PC-3 (cell line): ENCODE data around the gene CNGA2. TPM values are rescaled to one million over a fixed set of nuclear protein-coding genes. Genes with fewer than 3 reads are reported as not detected.

Source experiments
- ATAC-seq: fragments of 200-7000 bp; cut with Tn5 transposase; 2 replicates; pipeline ENCODE4 v1.9.1; 2020; ENCODE audit warnings: mild to moderate bottlenecking, moderate library complexity
- Bru-seq: library from RNA; stranded (reverse); fragments of 400-500 nt; gene quantifications from one replicate; lab custom pipeline; 2021; lab: Mats Ljungman, UMichigan
- BruChase-seq, 2 experiments: library from RNA; stranded (reverse); fragments of 400-500 nt; gene quantifications; one replicate each; lab custom pipeline; 2021; lab: Mats Ljungman, UMichigan
- BruUV-seq: library from RNA; stranded (reverse); fragments of 400-500 nt; replicated peaks from 2 replicates; lab custom pipeline; 2021; lab: Mats Ljungman, UMichigan
- CTCF ChIA-PET: fragments of 300-600 bp; sonication (Branson Sonifier 250); formaldehyde crosslinking; loops from one replicate; lab custom pipeline; 2022; ENCODE audit warnings: antibody characterized with exemption; lab: Charles Lee
- POLR2A ChIA-PET: fragments of 300-600 bp; sonication (Branson Sonifier 250); formaldehyde crosslinking; loops from one replicate; lab custom pipeline; 2022; ENCODE audit warnings: antibody characterized with exemption; ENCODE audit not compliant: unreplicated experiment; lab: Charles Lee
- DNase-seq: peaks from one replicate; pipeline ENCODE4 v3.0.0-alpha.2; 2015
- H2AFZ ChIP-seq: fragments of 300-600 bp; sonication (generic); 2 replicates; pipeline ENCODE4 v1.6.0; 2016; ENCODE audit warnings: antibody characterized with exemption, low read length
- H3F3A ChIP-seq: fragments of 300-600 bp; sonication (generic); one replicate; pipeline ENCODE4 v1.6.0; 2017; ENCODE audit warnings: antibody characterized with exemption, low read length, control low read depth, mild to moderate bottlenecking; ENCODE audit not compliant: unreplicated experiment
- H3K27ac ChIP-seq: fragments of 300-600 bp; sonication (generic); 2 replicates; pipeline ENCODE4 v1.5.1; 2016; ENCODE audit warnings: mild to moderate bottlenecking, low read length
- H3K27me3 ChIP-seq: fragments of 300-600 bp; sonication (generic); 2 replicates; pipeline ENCODE4 v1.6.1; 2016; ENCODE audit warnings: low read length, mixed read lengths
- H3K36me3 ChIP-seq: fragments of 300-600 bp; sonication (generic); 2 replicates; pipeline ENCODE4 v1.6.1; 2016; ENCODE audit warnings: low read depth, mixed run types, low read length, mixed read lengths
- H3K4me1 ChIP-seq: fragments of 300-600 bp; sonication (generic); 2 replicates; pipeline ENCODE4 v1.5.1; 2016; ENCODE audit warnings: low read length; ENCODE audit not compliant: insufficient read depth
- H3K4me2 ChIP-seq: fragments of 300-600 bp; sonication (generic); 2 replicates; pipeline ENCODE4 v1.6.0; 2016; ENCODE audit warnings: low read length
- H3K4me3 ChIP-seq: fragments of 300-600 bp; sonication (generic); 2 replicates; pipeline ENCODE4 v1.5.1; 2016; ENCODE audit warnings: mild to moderate bottlenecking, low read length, mixed read lengths
- H3K79me2 ChIP-seq: fragments of 300-600 bp; sonication (generic); 2 replicates; pipeline ENCODE4 v1.6.1; 2017; ENCODE audit warnings: low read length, mixed read lengths
- H3K9ac ChIP-seq: fragments of 300-600 bp; sonication (generic); 2 replicates; pipeline ENCODE4 v1.6.0; 2016; ENCODE audit warnings: mild to moderate bottlenecking, low read length
- H3K9me2 ChIP-seq: fragments of 300-600 bp; sonication (generic); replicated peaks from 2 replicates; pipeline ENCODE4 v1.6.1; 2016; ENCODE audit warnings: mixed run types, low read length, mixed read lengths
- H3K9me3 ChIP-seq: fragments of 300-600 bp; sonication (generic); 2 replicates; pipeline ENCODE4 v1.6.1; 2016; ENCODE audit warnings: low read length, mixed read lengths
- H4K20me1 ChIP-seq: fragments of 300-600 bp; sonication (generic); 2 replicates; pipeline ENCODE4 v1.6.1; 2016; ENCODE audit warnings: low read length, mixed read lengths
- EZH2 ChIP-seq: fragments of 300-600 bp; sonication (generic); IDR thresholded peaks from one replicate; pipeline ENCODE4 v1.6.1; 2017; ENCODE audit warnings: antibody characterized with exemption, mild to moderate bottlenecking, low read length; ENCODE audit not compliant: unreplicated experiment
- EZH2phosphoT487 ChIP-seq: fragments of 300-600 bp; sonication (generic); IDR thresholded peaks from 2 replicates; pipeline ENCODE4 v1.6.1; 2018; ENCODE audit warnings: mild to moderate bottlenecking, antibody characterized with exemption, low read length, borderline replicate concordance
- intact Hi-C: fragments of 100-400 bp; cut with micrococcal nuclease; formaldehyde crosslinking; loops from 2 replicates; pipeline ENCODE4 v1.9.0; 2023
- long read RNA-seq: library from polyadenylated mRNA; unstranded; transcript quantifications from one replicate; pipeline ENCODE4 v2.0.0, GENCODE V29; 2021; ENCODE audit not compliant: unreplicated experiment
- total RNA-seq: library from RNA; depleted of rRNA; stranded (reverse); fragments of >200 nt; gene quantifications from 2 replicates; pipeline ENCODE4 v1.2.3, GENCODE V29; 2014; rRNA removed
- TF ChIP-seq, protein P1 (sequence below): fragments of 300-600 bp; sonication (generic); conservative IDR thresholded peaks from 2 replicates; pipeline ENCODE4 v1.5.1; 2017; ENCODE audit warnings: antibody characterized with exemption, low read depth, mild to moderate bottlenecking, low read length

Gene CNGA2
- total RNA-seq (not detected in 2 replicates), Bru-seq, nascent RNA (not detected), BruChase-seq, experiment 1, labeled RNA remaining after a 6-hour chase (not detected), BruChase-seq, experiment 2, labeled RNA remaining after a 2-hour chase (not detected)
- long read RNA-seq: 0 reads

DNA sequence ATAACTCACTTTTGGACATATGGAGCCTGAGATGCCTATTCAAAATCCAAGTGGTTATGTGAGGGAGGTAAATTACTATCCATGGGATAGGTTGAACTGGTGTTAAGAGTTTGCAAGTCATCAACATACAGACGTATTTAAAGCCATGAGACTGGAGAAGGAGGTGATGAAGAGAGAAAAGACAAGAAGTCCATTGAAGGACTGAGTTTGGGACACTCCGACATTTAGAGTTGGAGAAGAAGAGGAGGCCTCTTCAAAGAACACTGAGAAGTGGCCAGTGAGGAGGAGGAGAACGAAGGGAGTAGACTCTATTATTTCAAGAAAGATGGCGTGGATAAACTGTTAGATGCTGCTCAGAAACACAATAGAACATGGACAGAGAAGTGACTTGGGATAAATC lies at the start of gene CNGA2:
Gene CNGA2, plus strand, starts transcription at position 301 of the 400 bp plus-strand sequence. CDS start 3,738 bp downstream, outside the sequence.
- no peaks in the 10 kb centered on the region for H3K36me3 ChIP-seq
- CTCF ChIA-PET: no interaction called here
- no peaks in the 10 kb centered on the region for H3F3A ChIP-seq
- H3K79me2 ChIP-seq: no peaks in the 10 kb centered on the region
- TF ChIP-seq, protein P1, sequence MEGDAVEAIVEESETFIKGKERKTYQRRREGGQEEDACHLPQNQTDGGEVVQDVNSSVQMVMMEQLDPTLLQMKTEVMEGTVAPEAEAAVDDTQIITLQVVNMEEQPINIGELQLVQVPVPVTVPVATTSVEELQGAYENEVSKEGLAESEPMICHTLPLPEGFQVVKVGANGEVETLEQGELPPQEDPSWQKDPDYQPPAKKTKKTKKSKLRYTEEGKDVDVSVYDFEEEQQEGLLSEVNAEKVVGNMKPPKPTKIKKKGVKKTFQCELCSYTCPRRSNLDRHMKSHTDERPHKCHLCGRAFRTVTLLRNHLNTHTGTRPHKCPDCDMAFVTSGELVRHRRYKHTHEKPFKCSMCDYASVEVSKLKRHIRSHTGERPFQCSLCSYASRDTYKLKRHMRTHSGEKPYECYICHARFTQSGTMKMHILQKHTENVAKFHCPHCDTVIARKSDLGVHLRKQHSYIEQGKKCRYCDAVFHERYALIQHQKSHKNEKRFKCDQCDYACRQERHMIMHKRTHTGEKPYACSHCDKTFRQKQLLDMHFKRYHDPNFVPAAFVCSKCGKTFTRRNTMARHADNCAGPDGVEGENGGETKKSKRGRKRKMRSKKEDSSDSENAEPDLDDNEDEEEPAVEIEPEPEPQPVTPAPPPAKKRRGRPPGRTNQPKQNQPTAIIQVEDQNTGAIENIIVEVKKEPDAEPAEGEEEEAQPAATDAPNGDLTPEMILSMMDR: no peak
- TF ChIP-seq EZH2 (no peak), EZH2phosphoT487 (no peak)
- BruUV-seq: no TSS peak
- no peak within 1 kb of the TSS for H3K4me2 ChIP-seq
- no peaks in the 10 kb centered on the region for H3K9me2 ChIP-seq
- H3K4me1 ChIP-seq: no peaks in the 10 kb centered on the region
- no peaks in the 10 kb centered on the region for H4K20me1 ChIP-seq
- no peak within 1 kb of the TSS for H2AFZ ChIP-seq
- no peak within 1 kb of the TSS for H3K4me3 ChIP-seq
- no peak within 1 kb of the TSS for H3K27ac ChIP-seq
- ATAC-seq (no peak), DNase-seq (no peak)
- POLR2A ChIA-PET: no interaction called here
- no peaks in the 10 kb centered on the region for H3K27me3 ChIP-seq
- H3K9ac ChIP-seq: no peak within 1 kb of the TSS
- intact Hi-C loops: no loop called here
- no peaks in the 10 kb centered on the region for H3K9me3 ChIP-seq

DNA sequence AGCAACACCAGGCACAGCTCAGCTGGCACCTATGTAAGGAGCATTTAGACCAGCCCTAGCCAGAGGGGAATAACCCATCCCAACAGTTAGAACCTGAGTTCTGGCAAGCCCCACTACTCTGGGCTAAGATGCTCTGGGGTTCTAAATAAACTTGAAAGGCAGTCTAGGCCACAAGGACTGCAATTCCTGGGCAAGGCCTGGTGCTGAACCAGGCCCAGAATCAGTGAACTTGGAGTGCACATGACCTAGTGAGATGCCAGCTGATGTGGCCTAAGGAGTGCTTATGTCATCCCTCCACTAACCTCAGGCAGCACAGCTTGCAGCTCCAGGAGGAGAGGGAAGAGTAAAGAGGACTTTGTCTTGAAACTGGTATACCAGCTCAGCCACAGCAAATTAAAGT lies 46.9 kb upstream of the CNGA2 start:
- Histone ChIP-seq H3K79me2 (no peaks in the 10 kb centered on the region), H3K27me3 (no peaks in the 10 kb centered on the region), H3K4me3 (no peak overlapping the region), H4K20me1 (no peaks in the 10 kb centered on the region), H3K9ac (no peak overlapping the region), H3K36me3 (no peaks in the 10 kb centered on the region), H3K4me2 (no peak overlapping the region), H3K9me2 (no peaks in the 10 kb centered on the region), H3K9me3 (no peaks in the 10 kb centered on the region), H2AFZ (no peak overlapping the region), H3F3A (no peaks in the 10 kb centered on the region), H3K27ac (no peak overlapping the region), H3K4me1 (no peaks in the 10 kb centered on the region)
- BruUV-seq: no TSS peak
- DNase-seq: no peak
- ChIA-PET POLR2A (no interaction called here), CTCF (no interaction called here)
- intact Hi-C loops: no loop called here
- TF ChIP-seq EZH2phosphoT487: no peak
- no peak for ATAC-seq

DNA sequence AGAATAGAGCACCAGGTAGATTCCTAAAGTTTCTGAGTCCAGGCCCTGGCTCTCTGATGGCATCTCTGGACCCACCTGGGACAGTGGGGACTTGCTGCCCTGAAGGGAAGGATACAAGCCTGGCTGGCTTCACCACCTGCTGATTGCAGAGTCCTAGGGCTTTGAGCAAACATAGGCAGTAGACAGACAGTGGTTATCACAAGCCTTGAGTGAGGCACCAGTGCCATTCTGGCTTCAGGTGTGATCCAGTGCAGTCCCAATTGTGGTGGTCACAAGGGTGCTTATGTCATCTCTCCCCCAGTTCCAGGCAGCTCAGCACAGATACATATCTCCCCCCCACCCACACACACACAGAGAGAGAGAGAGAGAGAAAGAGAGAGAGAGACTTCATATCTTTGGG lies 45.9 kb upstream of the CNGA2 start:
- POLR2A ChIA-PET: no interaction called here
- Histone ChIP-seq H3K27ac (no peak overlapping the region), H3K9me2 (no peaks in the 10 kb centered on the region), H3K9ac (no peak overlapping the region), H4K20me1 (no peaks in the 10 kb centered on the region), H3K4me3 (no peak overlapping the region), H3K27me3 (no peaks in the 10 kb centered on the region), H2AFZ (no peak overlapping the region), H3K4me1 (no peaks in the 10 kb centered on the region), H3F3A (no peaks in the 10 kb centered on the region), H3K79me2 (no peaks in the 10 kb centered on the region), H3K36me3 (no peaks in the 10 kb centered on the region), H3K4me2 (no peak overlapping the region), H3K9me3 (no peaks in the 10 kb centered on the region)
- intact Hi-C loops: no loop called here
- no peak for DNase-seq
- TF ChIP-seq EZH2 (no peak), EZH2phosphoT487 (no peak)
- TF ChIP-seq, protein P1: no peak
- CTCF ChIA-PET: no interaction called here
- ATAC-seq: no peak
- no TSS peak for BruUV-seq
